ENCODE data around the gene COL27A1.
"Not testable (repeated sequence)": the region's sequence is repeated elsewhere in the genome, so short reads cannot be mapped to it uniquely, and the experiment has no call there.

The COL27A1 gene

DNA sequence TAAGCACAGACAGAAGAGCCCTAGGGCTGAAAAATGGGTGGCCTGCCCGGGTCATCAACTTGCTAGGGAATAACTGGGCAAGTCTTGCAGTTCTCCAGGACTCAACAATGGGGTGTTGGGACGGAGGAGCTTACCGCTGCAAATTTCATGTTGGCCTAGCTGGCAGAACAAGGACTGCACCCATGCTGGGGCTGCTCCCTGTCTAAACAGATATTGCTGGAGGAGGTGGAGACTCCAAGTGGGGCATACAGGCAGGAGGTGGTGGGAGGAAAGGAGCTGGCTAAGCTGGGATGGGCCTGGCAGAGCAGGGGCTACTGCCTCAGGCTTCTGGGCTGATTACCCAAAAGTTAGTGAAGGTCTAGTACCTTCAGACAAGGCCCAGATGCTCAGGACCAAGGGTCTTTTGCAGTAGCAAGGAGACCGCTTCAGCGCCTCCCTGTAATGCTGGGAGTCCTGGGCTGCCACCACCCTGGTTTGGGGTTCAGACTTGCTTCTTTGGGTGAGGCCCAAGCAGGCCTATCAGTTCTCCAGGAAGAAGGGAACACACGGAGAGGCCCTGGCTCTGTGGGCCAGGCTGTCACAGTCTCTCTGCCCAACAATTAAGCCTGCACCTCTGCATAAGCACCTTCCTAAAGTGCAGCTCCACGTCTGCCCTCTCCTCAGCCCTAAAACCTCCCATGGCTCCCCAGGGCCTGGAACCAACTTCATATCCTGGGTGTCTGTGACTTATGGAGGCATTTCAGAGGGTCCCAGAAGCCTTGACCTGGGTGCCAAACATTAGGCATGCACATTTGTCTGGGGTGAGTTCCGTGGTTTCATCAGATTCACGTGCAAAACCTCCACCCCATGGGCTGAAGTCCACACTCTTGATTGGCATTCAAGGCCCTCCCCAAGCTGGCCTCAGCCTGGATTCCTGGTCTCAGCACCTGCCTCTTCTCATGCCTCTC is 32.0 kb upstream of the COL27A1 start:
- DNase-seq = no peak

DNA sequence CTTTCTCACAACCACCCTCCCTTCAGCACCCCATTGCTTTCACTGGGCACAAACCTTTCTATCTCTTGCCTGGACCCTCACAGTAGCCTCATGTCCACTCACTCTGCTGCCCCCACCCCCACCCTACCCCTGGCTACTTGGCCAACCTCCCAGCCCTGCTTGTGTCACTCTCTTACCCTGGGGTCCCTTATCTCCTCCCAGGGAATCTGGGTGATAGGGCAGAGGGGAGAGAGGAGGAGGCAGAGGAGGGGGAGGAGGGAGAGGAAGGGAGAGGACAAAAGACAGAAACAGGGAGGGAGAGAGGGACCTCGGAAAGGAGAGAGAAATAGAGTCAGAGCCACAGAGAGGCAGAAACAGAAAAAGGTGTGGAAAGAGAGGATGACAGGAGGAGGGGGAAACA is 31.2 kb upstream of the COL27A1 start:
- DNase-seq = no peak

DNA sequence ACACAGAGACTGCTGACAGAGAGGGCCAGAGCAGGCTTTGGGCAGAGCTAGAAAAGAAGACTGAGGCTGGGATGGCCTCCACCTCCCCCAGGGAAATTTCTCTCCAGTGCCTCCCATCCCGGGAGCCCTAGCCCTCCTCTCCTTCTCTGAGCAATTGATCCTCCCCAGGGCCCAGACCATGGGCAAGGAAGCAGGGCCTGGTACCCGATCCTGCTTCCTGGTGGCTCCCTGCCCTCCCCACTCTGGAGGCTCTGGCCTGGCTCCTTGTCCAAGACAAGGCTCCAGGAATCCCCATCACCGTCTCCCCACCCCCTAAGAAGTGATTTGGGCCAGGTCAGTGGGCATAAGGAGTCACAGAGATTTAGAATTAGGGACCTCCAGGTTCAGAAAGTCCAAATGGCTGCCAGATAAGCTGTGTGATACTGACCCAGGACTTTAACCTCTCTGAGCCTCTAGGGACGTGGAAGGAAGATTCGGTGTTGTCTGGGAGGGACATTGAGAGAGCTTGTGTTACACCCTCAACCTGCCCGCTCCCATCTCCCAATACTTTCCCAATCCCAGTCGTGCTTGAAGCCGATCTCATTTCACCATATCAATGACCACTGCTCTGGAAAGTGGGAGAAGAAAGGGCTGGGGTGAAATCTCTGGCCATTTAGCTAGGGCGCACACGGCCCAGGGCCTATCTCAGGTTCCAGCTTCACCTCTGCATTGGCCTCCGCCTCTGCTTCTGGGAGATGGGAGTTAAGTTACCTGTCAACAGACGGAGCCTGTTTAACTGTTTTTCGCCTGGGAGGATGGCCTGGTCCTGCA is 30.5 kb upstream of the COL27A1 start:
- DNase-seq = no peak

DNA sequence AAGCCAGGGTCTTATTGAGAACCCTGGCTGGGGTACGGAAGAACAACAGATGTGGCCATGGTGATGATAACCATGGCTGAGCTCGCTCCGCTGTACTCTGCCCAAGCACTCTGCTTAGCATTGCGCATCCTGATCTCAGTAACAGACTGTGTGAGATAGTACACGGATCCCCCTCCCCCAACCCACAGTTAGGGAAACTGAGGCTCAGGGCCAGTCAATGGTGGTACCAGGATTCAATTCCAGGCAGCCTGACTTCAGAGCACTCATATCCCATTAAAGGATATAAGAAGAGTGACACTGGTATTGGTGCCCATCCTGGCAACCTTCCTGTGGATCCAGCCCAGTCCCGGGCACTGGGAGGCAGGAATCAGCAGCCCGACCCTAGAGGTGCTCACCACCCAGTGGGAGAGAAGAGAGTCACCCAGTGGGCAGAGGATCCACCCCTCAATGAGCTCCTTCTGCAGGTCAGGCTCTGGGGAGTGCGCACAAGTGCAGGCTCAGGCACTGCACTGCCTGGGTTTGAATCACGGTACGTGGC is 29.8 kb upstream of the COL27A1 start:
- DNase-seq = no peak

DNA sequence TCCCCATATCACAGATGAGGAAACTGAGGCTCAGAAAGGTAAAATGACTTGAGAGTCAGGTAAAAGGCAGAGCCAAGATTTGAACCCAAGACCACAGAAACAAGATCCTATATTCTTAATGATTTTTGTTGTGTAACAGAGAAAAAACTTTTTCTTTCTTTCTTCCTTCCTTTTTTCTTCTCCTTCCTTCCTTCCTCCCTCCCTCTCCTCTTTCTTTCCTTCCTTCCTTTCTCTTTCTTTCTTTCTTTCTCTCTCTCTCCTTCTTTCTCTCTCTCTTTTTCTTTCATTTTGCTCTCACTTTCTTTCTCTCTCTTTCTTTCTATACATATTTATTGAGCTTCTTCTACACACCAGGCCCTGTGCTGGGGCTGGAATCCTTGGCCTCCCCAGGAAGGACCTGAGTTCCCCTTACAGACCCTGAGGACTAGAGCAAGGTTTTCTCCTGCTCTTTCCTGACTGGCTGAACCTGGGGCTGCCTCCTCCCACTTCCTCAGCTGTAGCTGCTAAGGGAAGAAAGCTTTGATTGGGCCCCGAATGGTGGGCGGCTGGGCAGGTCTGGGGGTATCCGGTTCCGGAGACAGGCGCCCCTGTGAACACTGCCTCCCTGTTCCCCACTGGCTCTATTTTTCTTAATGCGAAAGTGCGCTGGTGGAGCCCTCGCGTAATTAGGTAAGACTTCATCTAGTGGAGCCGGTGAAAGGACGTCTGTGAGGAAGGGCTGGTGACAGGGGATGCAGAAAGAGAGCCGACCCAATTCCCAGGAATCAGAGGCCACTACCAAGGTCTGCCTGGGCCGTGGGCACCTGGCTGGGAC is 28.9 kb upstream of the COL27A1 start:
- DNase-seq = peak; percentile 36

DNA sequence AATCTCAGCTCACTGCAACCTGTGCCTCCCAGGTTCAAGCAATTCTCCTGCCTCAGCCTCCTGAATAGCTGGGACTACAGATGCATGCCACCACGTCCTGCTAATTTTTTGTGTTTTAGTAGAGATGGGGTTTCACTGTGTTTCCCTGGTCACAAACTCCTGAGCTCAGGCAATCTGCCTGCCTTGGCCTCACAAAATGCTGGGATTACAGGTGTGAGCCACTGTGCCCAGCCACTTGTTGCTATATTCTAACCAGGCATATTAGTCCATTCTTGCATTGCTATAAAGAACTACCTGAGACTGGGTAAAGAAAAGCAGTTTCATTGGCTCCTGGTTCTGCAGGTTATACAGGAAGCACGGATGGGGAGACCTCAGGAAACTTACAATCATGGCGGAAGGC is 26.6 kb upstream of the COL27A1 start:
- not testable (repeated sequence) for DNase-seq

DNA sequence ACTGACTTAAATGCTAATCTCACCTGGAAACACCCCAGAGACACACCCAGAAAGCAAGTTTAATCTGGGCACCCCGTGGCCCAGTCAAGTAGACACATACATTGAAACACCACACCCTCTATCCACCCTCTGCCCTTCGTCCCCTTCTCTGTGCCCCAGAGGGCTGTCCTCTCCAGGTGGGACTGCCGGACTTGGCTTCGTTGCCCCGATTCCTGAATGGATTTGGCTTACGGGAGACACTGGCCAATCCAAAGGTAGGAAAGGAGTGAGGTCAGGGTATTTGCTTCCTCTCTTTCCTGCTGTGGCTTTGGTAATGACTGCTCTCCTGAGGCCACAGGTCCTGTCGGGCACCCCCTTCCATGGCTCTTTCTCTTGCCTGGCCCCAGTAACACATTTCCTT is 25.2 kb upstream of the COL27A1 start:
- DNase-seq = no peak

DNA sequence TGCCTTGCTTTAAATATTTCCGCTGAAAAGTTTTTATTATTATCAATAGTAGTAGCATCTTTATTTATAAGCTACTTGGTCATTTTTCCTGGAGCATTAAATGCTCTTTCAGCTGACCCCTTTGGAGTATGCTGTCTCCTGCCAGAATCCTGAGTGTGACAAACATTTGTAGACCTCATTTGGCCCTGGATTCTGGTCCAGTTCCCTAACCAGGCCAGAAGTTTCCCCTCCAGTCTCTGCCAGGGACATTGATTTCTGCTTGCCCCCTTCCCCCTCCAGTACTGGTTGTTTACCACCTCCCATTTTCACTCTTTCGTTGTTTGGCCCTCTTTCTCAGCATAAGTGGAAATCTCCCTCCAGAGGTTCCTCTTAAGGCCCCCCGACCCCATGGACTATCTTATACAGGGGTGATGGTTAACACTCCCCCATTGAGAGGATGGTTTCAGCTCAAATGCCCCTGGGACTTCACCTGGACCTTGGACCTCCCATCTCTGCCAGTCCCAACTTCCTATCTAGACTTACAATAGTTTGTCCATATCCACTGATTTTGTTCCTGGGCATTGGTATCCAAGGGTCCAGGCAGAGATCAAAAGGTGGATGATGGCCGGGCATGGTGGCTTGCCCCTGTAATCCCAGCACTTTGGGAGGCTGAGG is 24.6 kb upstream of the COL27A1 start:
- no peak for DNase-seq

DNA sequence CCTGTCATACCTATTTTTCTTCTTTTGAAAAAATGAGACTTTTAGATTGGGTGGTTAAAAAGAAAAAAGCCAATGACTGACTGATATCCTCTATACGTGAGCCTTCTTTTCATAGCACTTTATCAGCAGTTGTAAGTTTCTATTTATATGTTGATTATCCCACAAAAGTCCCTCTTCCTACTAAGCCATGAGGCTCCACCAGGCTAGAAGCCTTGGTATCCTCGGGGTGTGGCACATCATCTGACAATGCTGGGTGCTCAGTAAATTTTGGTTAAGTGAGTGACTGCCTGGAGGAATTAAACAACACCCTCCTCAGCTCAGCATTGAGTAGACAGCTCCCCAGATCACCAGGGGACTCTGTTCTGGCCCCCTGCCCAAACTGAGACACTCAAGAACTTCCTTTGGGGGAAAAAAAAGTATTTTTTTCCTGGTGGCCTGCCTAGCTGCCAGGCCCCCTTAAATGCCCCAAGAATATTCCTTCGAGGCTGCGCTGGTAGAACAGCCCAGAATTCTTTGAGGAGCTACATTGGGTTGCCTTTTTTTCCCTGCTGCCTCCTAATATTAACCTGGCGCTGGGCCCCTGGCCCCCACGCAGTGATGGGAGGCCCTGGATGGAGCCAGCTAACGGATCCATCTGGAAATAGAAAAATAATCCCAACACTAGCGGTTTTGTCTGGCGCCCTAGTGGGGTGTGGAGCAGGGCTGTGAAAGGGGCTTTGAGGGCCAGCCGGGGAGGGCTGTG is 23.4 kb upstream of the COL27A1 start:
- peak; percentile 62 for DNase-seq

DNA sequence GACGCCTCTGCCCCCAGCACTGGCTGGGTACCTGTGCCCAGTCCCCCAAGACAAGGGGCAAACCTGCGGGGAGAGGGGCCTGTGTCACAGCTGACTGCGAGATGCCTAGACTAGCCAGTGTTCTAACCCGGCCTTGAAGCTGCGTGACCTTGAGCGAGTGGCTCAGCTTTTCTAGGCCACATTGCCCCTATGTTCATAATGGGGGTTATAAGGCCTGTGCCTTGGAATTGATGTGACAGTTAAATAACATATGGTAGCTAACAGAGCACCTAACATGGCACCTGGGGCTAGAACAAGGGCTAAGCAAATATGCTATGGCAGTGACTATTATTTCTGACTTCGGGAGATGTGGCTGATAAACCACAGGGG is 22.8 kb upstream of the COL27A1 start:
- no peak for DNase-seq

DNA sequence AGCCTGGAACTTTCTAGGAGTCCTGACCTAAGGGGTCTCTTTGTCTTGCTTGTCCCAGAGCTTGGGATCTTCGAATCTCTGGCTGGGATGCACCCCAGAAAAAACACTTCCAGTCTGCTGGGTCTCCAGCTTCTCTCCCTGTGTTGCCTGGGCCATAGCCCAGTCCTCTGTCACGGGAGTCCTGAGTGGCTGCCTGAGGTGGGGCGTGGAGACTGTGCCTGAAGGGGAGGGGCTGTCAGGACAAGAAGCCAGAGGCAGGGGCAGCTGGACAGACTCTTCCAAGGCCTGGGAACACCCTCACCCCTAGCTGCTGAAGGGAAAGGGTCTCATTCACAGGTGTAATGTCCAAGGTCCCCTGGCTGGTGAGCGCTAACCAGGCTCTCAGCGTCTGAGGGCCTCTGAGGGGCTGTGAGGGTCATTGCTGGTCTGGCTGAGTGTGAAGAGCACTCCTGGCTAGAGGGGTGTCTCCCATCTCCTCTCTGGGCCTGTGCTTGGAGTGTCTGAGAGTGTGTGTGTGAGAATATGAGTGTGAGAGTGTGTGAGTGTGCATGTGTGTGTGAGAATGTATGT is 20.4 kb upstream of the COL27A1 start:
- no peak for DNase-seq

DNA sequence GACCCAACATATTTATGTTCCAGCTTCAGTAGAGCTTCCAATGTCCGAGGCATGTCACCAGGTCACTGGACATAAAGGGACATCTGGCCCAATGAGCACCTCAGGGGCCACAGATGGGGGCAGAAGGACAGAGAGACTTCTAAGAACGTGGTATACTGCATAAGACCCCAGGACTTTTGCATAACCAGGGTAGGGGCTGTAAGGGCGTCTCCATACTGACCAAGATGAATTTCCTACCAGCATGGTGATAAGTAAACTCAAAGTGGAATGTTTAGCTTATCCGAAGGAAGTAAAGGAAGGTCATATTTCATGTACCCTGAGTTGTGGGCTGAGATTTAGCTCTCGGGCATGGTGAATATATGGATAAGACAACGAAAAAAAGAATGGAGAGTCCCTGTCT is 17.5 kb upstream of the COL27A1 start:
- DNase-seq = no peak

DNA sequence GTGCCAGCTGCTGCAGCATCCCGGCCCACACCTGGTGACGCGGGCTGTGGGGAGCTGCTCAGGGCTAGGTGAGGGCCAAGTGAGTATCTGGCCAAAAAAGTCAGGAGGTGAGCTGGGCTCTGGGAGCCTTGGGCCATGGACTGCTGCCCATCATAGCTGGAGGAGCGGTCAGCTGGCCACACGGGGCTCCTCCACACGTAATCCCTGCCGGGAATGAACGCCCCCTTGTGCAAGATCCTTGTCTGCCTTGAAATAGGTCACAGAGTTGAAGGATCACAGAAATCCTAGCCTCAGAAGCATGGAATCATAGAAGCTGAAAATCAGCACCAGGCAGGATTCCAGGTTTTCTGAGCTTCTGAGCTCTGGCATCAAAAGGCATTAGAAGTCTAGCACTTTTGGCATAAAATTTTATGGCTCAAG is 16.8 kb upstream of the COL27A1 start:
- no peak for DNase-seq

DNA sequence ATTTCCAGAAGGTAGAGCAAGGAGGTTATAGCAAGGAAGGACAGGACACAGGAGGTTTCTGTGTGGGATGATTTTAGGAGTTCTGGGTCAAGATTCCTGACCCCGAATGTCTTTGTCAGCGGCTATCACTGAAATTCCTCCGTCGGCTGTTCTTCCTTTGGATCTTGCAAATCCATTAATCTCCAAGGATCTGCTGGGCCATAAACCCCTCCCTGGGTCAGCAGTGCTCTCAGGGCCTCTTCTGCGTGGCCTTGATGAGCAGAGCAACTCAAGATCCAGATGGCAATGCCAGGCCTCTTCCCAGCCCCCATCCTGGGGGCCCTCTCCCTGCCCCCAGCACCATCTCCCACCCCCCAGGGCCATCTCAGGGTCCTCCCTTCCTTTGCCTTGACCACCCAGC is 16.3 kb upstream of the COL27A1 start:
- DNase-seq = no peak

DNA sequence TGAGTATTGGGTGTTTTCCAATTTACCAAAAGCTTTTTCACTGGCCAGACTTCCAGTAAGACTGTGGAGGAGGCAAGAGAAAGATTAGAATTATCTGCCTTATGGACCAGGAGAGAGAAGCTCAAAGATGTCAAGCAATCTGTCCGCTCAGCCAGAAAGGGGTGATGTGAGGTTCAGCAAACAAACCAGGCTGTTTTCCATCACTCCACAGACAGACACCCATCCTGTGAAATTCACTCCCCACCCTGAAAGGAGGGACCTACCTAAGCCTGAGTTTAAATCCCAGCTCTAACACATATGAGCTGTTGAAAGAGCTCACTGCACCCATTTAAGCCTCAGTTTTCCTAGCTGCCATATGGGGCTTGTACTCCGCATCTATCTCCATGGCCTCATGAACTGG is 14.9 kb upstream of the COL27A1 start:
- DNase-seq = no peak

DNA sequence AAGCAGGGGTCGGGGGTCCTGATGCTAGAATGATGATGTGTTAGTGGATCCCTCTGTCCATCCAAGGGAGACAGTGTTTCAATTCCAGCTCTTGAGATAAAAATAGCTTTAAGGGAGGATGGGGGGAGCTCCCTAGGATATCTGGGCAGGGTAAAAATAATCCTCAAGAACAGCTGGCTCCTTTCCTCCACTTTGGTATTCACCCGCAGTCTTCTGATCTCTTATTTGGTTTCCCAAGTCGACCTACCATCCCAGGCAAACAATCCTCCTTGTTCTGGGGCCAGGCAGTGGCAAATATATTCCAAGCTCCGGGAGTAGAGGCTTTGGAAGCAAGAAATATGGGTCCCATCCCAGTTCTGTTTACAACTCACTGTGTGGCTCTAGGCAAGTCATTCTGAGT is 14.5 kb upstream of the COL27A1 start:
- DNase-seq = no peak

DNA sequence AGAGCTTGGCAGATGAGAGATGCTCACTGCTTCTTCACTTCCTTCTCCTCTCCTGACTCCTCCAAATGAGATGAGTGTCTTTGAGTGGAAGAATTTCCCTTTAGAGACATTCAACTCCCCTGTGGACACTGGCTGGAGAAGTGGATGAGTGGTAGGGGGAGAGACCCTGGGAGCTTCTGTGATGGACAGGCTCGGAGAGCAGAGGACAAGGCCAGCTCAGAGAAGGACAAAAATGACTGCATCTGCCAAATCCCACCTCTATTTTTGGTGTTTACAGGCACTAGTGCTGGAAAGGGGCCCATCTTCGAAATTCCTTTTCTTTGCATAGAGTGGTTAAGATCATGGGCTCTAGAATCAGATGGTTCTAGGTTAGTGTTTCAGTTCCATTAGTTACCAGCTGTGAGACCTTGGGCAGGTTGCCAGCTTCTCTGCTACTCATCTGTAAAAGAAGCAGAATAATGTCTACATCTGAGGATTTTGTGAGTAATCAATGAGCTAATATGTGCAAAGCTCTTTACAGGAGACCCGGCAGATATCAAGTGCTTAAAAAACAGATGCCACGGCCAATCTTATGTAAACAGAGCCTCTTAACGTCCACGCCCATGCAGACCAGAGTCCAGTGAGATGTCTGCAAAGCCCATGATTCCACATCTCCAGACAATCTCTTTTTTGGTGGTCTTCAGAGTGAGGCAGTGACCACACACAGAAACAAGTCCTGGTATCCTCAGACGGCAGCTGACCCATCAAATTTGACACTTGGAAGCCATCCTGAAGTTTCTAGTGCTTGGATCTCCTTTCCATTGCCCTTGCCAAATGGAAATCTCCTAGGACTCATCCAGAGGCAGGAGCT is 13.6 kb upstream of the COL27A1 start:
- no peak for DNase-seq

DNA sequence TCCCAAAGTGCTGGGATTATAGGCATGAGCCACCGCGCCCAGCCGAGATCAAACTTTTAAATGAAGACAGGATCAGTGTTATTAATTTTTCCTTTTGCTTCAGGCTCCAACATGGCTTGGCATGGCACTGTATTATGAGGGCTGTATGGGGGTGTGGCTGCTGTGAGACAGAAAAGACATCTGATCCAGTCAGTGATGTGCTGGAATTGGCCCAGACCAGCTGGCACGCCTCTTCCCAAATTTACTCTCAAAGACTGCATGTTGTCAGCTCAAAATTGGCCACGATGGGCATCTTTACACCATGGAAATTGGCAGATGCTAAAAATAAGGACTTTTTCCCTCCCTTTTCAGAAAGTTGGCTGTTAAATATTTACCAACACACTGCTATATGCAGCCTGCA is 12.1 kb upstream of the COL27A1 start:
- DNase-seq = no peak

DNA sequence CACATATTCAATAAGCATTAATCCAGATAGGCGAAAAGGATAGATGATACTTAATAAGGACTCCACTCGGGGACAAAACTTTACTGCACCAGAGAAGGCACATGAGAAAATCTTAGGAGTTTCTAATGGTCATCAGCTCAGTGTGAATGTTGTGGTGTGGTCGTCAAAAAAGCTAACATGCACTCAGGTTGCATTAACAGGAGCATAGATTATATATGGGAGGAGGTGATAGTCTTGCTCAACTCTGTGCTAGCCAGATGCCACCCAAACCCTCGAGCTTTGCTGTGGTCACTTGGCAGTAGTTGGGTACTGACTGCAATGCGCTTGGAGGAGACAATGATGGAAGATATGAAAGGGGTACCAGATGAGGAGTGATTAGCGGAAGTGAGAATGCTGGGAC is 8.6 kb upstream of the COL27A1 start:
- DNase-seq = no peak

DNA sequence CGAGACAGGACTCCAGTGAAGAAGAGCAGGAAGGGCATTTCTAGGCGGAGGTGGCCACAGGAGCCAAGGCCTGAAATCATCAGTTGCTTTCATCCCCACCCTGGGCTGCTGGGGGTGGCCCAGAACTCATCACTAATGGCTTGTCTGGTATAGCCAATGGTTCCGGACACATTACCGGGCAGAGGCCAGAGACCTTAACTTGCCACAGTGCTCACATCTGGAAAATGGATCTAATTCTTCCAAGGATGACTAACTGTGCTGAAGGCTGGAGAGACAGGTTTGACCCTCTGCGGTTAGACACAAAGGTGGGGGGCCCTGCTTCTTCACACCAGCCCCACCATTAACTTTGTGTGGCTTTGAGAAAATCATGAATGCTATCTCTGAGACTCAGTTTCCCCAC is 6.2 kb upstream of the COL27A1 start:
- DNase-seq = no peak

Data from femur (tissue), 1 donor.